Adrenal gland (tissue), 12 donors: ENCODE results near the gene NRXN2. TPM values are rescaled to one million over a fixed set of nuclear protein-coding genes. Genes with fewer than 3 reads are reported as not detected.

Experiments used
- DNase-seq, 7 donors: peaks; one replicate each; pipeline ENCODE4 v3.0.0-alpha.2; 2019 to 2020
- H3K27ac ChIP-seq, 5 donors: fragments of 200-600 bp; sonication (generic) in 4 of 5; 1 replicate in 3 of 5; 2 replicates in 2 of 5; pipeline versions ENCODE4 v1.5.1 to v1.8.0; 2016 to 2020; ENCODE audit warnings: mild to moderate bottlenecking in 1 of 5
- H3K27me3 ChIP-seq: fragments of 200-600 bp; 2 replicates; pipeline ENCODE4 v1.8.0; 2021
- H3K36me3 ChIP-seq, 2 donors: fragments of 200-600 bp; replicated peaks in 1 of 2; 1 replicate in 1 of 2; 2 replicates in 1 of 2; pipeline versions ENCODE4 v1.5.1 to v1.8.0; 2018 to 2022
- H3K4me1 ChIP-seq, 2 donors: fragments of 200-600 bp; replicated peaks in 1 of 2; 1 replicate in 1 of 2; 2 replicates in 1 of 2; pipeline versions ENCODE4 v1.5.1 to v1.8.0; 2018 to 2021
- H3K4me3 ChIP-seq, 4 donors: fragments of 200-600 bp; sonication (generic) in 3 of 4; one replicate each; pipeline ENCODE4 v1.5.1; 2016 to 2018
- H3K9me3 ChIP-seq, 3 donors: fragments of 200-600 bp; sonication (generic) in 1 of 3; replicated peaks in 1 of 3; 1 replicate in 2 of 3; 2 replicates in 1 of 3; pipeline versions ENCODE4 v1.5.1 to v1.8.0; 2016 to 2021
- POLR2A ChIP-seq, 2 donors: fragments of 450-650 bp; IDR thresholded peaks; one replicate each; pipeline ENCODE4 v1.6.1; 2017; ENCODE audit warnings: antibody characterized with exemption in 2 of 2, mild to moderate bottlenecking in 2 of 2, moderate library complexity in 1 of 2
- WGBS, 4 donors: extraction: QIAGEN DNeasy Blood & Tissue Kit in 2 of 4; methylation state at CpG; one replicate each; pipeline versions ENCODE4 v1.1.5 to v1.1.7; 2013 to 2017; 5-methylcytosine and 5-hydroxymethylcytosine counted together
- intact Hi-C, 2 donors: fragments of 100-400 bp; cut with DNase I; formaldehyde crosslinking; loops; one replicate each; pipeline versions ENCODE4 v1.14.1 to v1.15.0; 2022 to 2023
- polyA plus RNA-seq, 3 donors: library from polyadenylated mRNA; stranded (reverse); fragments of 200-250 nt in 2 of 3; fragments of 350-450 nt in 1 of 3; fragmentation: Illumina TruSeq in 1 of 3; extraction: RNeasy Lipid Tissue Mini Kit (QIAGEN cat#74804) in 1 of 3; gene quantifications; one replicate each; pipeline ENCODE4 v1.2.3, GENCODE V29; 2013 to 2014
- total RNA-seq, 9 donors: library from RNA; depleted of rRNA in 4 of 9; stranded (reverse); fragments of >200 nt in 4 of 9; fragments of 120-200 nt in 1 of 9; fragmentation: NEBNext Ultra II Directional in 1 of 9; extraction: Animal tissue kit (Norgen Biotek cat#: 25700) in 1 of 9; gene quantifications; one replicate each; pipeline versions ENCODE4 v1.1.0 to v1.2.4, GENCODE V29; 2013 to 2023
- TF ChIP-seq, protein P1 (sequence below), 6 experiments: fragments of 450-650 bp in 4 of 6; fragments of 200-600 bp in 2 of 6; sonication (generic) in 1 of 6; IDR thresholded peaks; 1 replicate in 5 of 6; 2 replicates in 1 of 6; pipeline versions ENCODE4 v1.5.1 to v1.8.0; 2016 to 2021; ENCODE audit warnings: antibody characterized with exemption in 6 of 6, mild to moderate bottlenecking in 2 of 6, moderate library complexity in 1 of 6
- donor health status: healthy with polysubstance abuse.
- donor health status: Bipolar disorder and iron deficiency.
- donor health status: DM: yes; HTN: yes; CAD: no.
- donor health status: DM: no; HTN: no; CAD: no.
- donor health status: DM: no; HTN: no; CAD: no.
- donor health status: DM: yes; HTN: yes; CAD: no.

Gene NRXN2
- total and polyA plus RNA-seq, 12 donors: 1.7 to 17.1 (median 4.9) TPM

DNA sequence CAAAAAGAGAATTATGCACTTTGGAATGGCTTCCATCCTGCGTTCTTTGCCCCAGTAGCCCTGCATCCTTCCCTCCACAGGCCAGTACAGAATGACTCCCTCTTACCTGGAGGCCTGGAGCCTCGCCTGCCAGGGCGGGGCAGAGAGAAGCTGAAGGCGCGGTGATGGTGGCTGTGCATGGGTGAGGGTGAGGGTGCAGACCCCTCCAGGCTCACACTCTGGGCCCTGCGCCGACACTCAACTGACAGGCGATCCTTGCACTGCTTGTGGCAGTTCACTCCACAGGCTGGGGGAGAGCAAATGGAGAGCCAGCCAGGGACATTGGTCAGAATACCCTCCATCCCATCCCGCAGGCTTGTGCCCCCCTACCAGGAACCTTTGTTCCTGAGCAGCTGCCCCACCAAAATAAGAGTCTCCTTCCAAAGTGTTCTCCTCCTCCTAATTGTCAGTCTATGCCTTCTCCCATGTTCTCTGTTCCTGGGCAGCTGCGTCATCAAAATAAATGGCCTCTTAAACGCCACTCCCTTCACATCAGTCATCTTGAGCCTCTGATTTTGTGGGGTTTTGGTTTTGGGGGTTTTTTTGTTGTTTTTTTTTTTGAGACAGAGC lies 5.9 kb upstream of the NRXN2 start:
- H3K27me3 ChIP-seq: no peaks in the 10 kb centered on the region
- no peaks in the 10 kb centered on the region for H3K4me1 ChIP-seq
- WGBS, 4 donors: 89 to 92% (median 90%) methylated on average over 4 to 11 of the region's 11 CpGs
- no peaks in the 10 kb centered on the region for H3K9me3 ChIP-seq
- H3K4me3 ChIP-seq: no peak overlapping the region
- intact Hi-C loops: no loop called here
- H3K36me3 ChIP-seq: no peaks in the 10 kb centered on the region
- no peak for DNase-seq
- no peak overlapping the region for H3K27ac ChIP-seq
- TF ChIP-seq, protein P1, sequence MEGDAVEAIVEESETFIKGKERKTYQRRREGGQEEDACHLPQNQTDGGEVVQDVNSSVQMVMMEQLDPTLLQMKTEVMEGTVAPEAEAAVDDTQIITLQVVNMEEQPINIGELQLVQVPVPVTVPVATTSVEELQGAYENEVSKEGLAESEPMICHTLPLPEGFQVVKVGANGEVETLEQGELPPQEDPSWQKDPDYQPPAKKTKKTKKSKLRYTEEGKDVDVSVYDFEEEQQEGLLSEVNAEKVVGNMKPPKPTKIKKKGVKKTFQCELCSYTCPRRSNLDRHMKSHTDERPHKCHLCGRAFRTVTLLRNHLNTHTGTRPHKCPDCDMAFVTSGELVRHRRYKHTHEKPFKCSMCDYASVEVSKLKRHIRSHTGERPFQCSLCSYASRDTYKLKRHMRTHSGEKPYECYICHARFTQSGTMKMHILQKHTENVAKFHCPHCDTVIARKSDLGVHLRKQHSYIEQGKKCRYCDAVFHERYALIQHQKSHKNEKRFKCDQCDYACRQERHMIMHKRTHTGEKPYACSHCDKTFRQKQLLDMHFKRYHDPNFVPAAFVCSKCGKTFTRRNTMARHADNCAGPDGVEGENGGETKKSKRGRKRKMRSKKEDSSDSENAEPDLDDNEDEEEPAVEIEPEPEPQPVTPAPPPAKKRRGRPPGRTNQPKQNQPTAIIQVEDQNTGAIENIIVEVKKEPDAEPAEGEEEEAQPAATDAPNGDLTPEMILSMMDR (IDR thresholded peaks at IDR 0.05): no peak
- no peak for TF ChIP-seq POLR2A (IDR thresholded peaks at IDR 0.05)

DNA sequence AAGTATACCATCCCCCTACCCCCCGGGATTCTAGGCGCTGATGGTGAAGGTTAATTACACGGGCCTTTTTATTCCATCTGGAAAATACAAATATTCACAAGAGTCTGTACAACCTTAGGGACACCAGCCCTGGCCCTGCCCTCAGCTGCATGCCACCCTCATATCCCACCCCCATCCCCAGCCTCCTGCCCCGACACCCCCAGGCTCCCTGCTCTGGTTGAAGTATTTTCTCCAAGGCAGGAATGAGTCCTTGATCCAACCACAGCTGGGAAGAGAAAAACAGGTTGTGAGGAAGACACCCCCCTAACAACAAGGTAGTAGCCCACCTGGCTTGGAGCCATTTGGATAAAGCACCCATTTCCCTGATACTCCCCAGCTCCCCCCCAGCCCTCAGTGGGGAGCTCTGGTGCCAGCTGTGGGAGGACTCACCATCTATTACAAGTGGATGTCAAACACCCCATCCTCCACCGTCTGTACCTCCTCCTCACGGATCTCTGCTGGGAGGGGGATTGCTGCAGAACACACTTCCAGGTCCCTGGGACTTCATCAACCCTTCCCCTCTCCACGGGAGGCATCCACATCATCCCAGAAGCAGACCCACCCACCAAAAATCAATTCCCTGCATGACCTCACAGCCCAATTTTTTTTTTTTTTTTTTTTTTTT lies 4.0 kb upstream of the NRXN2 start:
- WGBS, 4 donors: 57 to 74% (median 69%) methylated on average over 6 to 7 of the region's 7 CpGs
- Histone ChIP-seq H3K4me1 (peaks cover 3 to 6% of the 10 kb centered on the region in 2 donors), H3K4me3 (no peak overlapping the region), H3K27ac (no peak overlapping the region), H3K36me3 (no peaks in the 10 kb centered on the region), H3K9me3 (no peaks in the 10 kb centered on the region), H3K27me3 (no peaks in the 10 kb centered on the region)
- TF ChIP-seq POLR2A (IDR thresholded peaks at IDR 0.05): no peak
- DNase-seq: peak in 1 of 7 donors; percentile 11
- intact Hi-C loops: no loop called here

DNA sequence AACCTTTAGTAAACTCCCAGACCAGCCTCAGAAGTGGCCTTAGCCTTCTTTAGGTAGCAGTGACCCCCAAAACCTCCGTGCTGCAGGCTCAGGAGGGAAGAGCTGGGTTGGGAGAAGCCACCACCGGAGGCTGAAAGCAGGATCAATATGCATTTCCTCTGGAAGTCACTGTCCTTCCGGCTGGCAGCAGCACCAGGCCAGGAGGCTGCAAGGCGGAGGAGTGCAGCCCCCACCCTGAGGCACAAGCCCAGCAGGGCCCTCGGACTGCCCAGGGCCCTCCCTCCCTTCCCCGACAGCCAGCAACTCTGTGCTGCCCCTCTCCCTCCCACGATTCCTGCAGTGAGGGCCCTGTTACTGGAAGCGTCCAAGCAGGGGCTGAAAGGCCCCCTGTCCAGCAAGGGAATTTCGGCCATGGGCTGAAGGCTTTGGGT lies 3.2 kb upstream of the NRXN2 start:
- H3K27me3 ChIP-seq: no peaks in the 10 kb centered on the region
- TF ChIP-seq, protein P1 (IDR thresholded peaks at IDR 0.05): no peak
- peaks cover 3 to 6% of the 10 kb centered on the region in 2 donors for H3K4me1 ChIP-seq
- intact Hi-C loops: no loop called here
- H3K4me3 ChIP-seq: no peak overlapping the region
- DNase-seq: no peak
- no peaks in the 10 kb centered on the region for H3K36me3 ChIP-seq
- H3K27ac ChIP-seq: no peak overlapping the region
- no peaks in the 10 kb centered on the region for H3K9me3 ChIP-seq
- WGBS, 4 donors: 48 to 80% (median 55%) methylated on average over 1 to 9 of the region's 9 CpGs

DNA sequence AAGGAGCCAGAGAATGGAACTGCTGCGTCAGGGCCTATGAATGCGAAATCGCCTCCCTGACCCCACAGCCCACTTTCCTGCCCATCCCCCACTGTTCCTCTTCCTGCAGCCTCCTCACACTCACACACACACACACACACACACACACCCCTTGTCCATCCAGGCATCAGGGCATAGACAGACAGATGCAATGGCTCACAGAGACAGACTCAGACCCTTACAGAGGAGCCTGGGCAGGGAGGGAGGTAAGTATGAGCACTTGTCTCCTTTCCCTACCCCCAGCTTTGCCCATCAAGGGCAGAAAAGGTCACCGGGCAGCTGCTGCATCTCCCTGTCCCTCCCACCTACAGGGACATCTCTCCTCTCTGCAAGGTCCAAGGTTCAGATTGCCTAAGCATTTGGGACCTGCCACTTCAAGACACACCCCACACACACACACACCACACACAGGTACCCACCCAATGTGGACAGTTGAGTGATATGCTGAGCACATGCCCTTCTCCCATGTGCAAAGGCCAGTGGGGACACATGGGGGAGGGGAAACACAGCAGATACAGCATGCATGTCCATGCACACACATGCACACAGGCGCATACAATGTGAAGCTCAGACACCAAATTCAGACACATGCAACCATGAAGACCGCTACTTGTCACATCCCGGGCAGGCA lies 2.0 kb upstream of the NRXN2 start:
- H3K36me3 ChIP-seq: no peaks in the 10 kb centered on the region
- no peak for DNase-seq
- no peak overlapping the region for H3K27ac ChIP-seq
- intact Hi-C loops: loop anchor here in 1 of 2 donors (5.0 kb wide), 1 partner anchor 38 kb away; no protein-coding TSS in a partner anchor
- no peaks in the 10 kb centered on the region for H3K27me3 ChIP-seq
- no peak overlapping the region for H3K4me3 ChIP-seq
- TF ChIP-seq, protein P1 (IDR thresholded peaks at IDR 0.05): no peak
- TF ChIP-seq POLR2A (IDR thresholded peaks at IDR 0.05): no peak
- H3K9me3 ChIP-seq: no peaks in the 10 kb centered on the region
- peaks cover 3 to 6% of the 10 kb centered on the region in 2 donors for H3K4me1 ChIP-seq
- 54 to 79% (median 73%) methylated on average over 3 to 7 of the region's 7 CpGs for WGBS, 4 donors
